ENCODE measurements around the gene ATF3. TPM values are rescaled to one million over a fixed set of nuclear protein-coding genes. Genes with fewer than 3 reads are reported as not detected.

ATF3 gene
- polyA plus RNA-seq, 1 donor from 2014 or later, result 7.2 TPM

DNA sequence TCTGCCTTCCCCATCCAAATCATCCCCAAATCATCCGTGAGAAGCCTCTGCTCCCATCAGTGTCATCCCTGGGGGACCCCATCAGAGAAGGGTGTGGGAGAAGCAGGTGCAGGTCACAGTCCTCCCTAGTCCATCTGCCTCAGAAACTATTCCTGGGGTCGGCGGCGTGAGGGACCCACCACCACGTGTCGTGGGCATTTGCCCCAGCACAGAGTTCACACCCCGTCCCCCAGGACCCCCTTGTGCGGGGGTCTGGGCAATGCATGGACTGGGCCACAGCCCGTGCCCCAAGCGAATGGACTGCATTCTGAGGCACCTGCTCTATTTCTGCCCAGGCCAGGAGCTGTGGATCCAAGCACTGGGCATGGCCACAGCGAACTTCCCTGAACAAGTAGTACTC lies 38.4 kb downstream of the ATF3 start:
- Histone ChIP-seq H4K20me1 (ENCODE audit: insufficient read depth) (no peaks in the 10 kb centered on the region), H3K79me2 (replicated peaks; ENCODE audit: insufficient read depth, low read length) (no peaks in the 10 kb centered on the region), H3K27me3 (ENCODE audit: insufficient read depth, low read depth, low read length) (no peaks in the 10 kb centered on the region), H3K36me3 (ENCODE audit: insufficient read depth, low read length) (no peaks in the 10 kb centered on the region), H3K4me2 (ENCODE audit: low read length) (no peak overlapping the region), H3K4me3 (ENCODE audit: low read length) (no peak overlapping the region), H2AFZ (ENCODE audit: low read depth, low read length) (no peak overlapping the region), H3K9me3 (ENCODE audit: low read length) (no peaks in the 10 kb centered on the region), H3K27ac (ENCODE audit: low read length) (no peak overlapping the region), H3K9ac (ENCODE audit: low read length) (no peak overlapping the region), H3K9me2 (ENCODE audit: insufficient read depth, low read length) (no peaks in the 10 kb centered on the region), H3F3A (ENCODE audit: insufficient read depth, low read length, poor library complexity, severe bottlenecking) (no peaks in the 10 kb centered on the region)
- no peak for TF ChIP-seq RAD21 (conservative IDR thresholded peaks at IDR 0.05)
- TF ChIP-seq, protein P1, sequence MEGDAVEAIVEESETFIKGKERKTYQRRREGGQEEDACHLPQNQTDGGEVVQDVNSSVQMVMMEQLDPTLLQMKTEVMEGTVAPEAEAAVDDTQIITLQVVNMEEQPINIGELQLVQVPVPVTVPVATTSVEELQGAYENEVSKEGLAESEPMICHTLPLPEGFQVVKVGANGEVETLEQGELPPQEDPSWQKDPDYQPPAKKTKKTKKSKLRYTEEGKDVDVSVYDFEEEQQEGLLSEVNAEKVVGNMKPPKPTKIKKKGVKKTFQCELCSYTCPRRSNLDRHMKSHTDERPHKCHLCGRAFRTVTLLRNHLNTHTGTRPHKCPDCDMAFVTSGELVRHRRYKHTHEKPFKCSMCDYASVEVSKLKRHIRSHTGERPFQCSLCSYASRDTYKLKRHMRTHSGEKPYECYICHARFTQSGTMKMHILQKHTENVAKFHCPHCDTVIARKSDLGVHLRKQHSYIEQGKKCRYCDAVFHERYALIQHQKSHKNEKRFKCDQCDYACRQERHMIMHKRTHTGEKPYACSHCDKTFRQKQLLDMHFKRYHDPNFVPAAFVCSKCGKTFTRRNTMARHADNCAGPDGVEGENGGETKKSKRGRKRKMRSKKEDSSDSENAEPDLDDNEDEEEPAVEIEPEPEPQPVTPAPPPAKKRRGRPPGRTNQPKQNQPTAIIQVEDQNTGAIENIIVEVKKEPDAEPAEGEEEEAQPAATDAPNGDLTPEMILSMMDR (IDR thresholded peaks at IDR 0.05; ENCODE audit: poor library complexity, severe bottlenecking), result no peak
- TF ChIP-seq EZH2 (IDR thresholded peaks at IDR 0.05; ENCODE audit: borderline replicate concordance, insufficient read depth, low read length, poor library complexity, severe bottlenecking), result no peak
- no peak for TF ChIP-seq MXI1 (conservative IDR thresholded peaks at IDR 0.05; ENCODE audit: poor library complexity, severe bottlenecking)
- TF ChIP-seq POLR2AphosphoS5 (IDR thresholded peaks at IDR 0.05), result no peak
- no peak for TF ChIP-seq EP300 (conservative IDR thresholded peaks at IDR 0.05; ENCODE audit: poor library complexity, severe bottlenecking)
- TF ChIP-seq, protein P2, sequence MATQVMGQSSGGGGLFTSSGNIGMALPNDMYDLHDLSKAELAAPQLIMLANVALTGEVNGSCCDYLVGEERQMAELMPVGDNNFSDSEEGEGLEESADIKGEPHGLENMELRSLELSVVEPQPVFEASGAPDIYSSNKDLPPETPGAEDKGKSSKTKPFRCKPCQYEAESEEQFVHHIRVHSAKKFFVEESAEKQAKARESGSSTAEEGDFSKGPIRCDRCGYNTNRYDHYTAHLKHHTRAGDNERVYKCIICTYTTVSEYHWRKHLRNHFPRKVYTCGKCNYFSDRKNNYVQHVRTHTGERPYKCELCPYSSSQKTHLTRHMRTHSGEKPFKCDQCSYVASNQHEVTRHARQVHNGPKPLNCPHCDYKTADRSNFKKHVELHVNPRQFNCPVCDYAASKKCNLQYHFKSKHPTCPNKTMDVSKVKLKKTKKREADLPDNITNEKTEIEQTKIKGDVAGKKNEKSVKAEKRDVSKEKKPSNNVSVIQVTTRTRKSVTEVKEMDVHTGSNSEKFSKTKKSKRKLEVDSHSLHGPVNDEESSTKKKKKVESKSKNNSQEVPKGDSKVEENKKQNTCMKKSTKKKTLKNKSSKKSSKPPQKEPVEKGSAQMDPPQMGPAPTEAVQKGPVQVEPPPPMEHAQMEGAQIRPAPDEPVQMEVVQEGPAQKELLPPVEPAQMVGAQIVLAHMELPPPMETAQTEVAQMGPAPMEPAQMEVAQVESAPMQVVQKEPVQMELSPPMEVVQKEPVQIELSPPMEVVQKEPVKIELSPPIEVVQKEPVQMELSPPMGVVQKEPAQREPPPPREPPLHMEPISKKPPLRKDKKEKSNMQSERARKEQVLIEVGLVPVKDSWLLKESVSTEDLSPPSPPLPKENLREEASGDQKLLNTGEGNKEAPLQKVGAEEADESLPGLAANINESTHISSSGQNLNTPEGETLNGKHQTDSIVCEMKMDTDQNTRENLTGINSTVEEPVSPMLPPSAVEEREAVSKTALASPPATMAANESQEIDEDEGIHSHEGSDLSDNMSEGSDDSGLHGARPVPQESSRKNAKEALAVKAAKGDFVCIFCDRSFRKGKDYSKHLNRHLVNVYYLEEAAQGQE (IDR thresholded peaks at IDR 0.05; ENCODE audit: borderline replicate concordance), result no peak
- TF ChIP-seq TAF1 (IDR thresholded peaks at IDR 0.05; ENCODE audit: low read depth), result no peak
- TF ChIP-seq SMC3 (conservative IDR thresholded peaks at IDR 0.05; ENCODE audit: poor library complexity), result no peak

DNA sequence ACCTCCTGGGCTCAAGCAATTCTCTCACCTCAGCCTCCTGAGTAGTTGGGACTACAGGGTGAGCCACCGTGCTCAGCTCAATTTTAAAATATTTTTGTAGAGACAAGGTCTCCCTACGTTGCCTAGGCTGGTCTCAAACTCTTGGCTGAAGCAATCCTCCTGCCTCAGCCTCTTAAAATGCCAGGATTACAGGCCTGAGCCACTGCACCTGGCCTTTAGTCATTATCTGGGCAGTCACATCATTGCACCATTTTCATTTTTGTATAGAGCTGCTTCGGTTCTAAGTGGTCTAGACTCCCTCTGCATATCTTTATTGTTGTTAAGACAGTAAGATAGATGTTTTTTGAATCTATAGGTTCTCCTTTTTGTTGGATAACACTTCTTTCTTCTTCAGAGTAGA lies 39.9 kb downstream of the ATF3 start:
- TF ChIP-seq POLR2AphosphoS5 (IDR thresholded peaks at IDR 0.05), result no peak
- no peak for TF ChIP-seq EZH2 (IDR thresholded peaks at IDR 0.05; ENCODE audit: borderline replicate concordance, insufficient read depth, low read length, poor library complexity, severe bottlenecking)
- TF ChIP-seq, protein P1 (IDR thresholded peaks at IDR 0.05; ENCODE audit: poor library complexity, severe bottlenecking), result no peak
- no peak for TF ChIP-seq SMC3 (conservative IDR thresholded peaks at IDR 0.05; ENCODE audit: poor library complexity)
- TF ChIP-seq RAD21 (conservative IDR thresholded peaks at IDR 0.05), result no peak
- TF ChIP-seq EP300 (conservative IDR thresholded peaks at IDR 0.05; ENCODE audit: poor library complexity, severe bottlenecking), result no peak
- no peak for TF ChIP-seq TAF1 (IDR thresholded peaks at IDR 0.05; ENCODE audit: low read depth)
- TF ChIP-seq, protein P2 (IDR thresholded peaks at IDR 0.05; ENCODE audit: borderline replicate concordance), result no peak
- no peak for TF ChIP-seq MXI1 (conservative IDR thresholded peaks at IDR 0.05; ENCODE audit: poor library complexity, severe bottlenecking)
- H3K9me3 ChIP-seq (ENCODE audit: low read length), result no peaks in the 10 kb centered on the region
- H3K27ac ChIP-seq (ENCODE audit: low read length), result no peak overlapping the region
- no peaks in the 10 kb centered on the region for H3F3A ChIP-seq (ENCODE audit: insufficient read depth, low read length, poor library complexity, severe bottlenecking)
- no peaks in the 10 kb centered on the region for H3K9me2 ChIP-seq (ENCODE audit: insufficient read depth, low read length)
- no peaks in the 10 kb centered on the region for H3K27me3 ChIP-seq (ENCODE audit: insufficient read depth, low read depth, low read length)
- H4K20me1 ChIP-seq (ENCODE audit: insufficient read depth), result no peaks in the 10 kb centered on the region
- H3K4me2 ChIP-seq (ENCODE audit: low read length), result no peak overlapping the region
- no peak overlapping the region for H2AFZ ChIP-seq (ENCODE audit: low read depth, low read length)
- no peak overlapping the region for H3K9ac ChIP-seq (ENCODE audit: low read length)
- H3K36me3 ChIP-seq (ENCODE audit: insufficient read depth, low read length), result no peaks in the 10 kb centered on the region
- H3K4me3 ChIP-seq (ENCODE audit: low read length), result no peak overlapping the region
- H3K79me2 ChIP-seq (replicated peaks; ENCODE audit: insufficient read depth, low read length), result no peaks in the 10 kb centered on the region
